EL (cell line): ENCODE results near the gene SHD.
"Not testable (repeated sequence)": the region's sequence is repeated elsewhere in the genome, so short reads cannot be mapped to it uniquely, and the experiment has no call there.

Source experiments
- DNase-seq: peaks from one replicate; pipeline ENCODE4 v3.0.0-alpha.2; 2016

The SHD gene

DNA sequence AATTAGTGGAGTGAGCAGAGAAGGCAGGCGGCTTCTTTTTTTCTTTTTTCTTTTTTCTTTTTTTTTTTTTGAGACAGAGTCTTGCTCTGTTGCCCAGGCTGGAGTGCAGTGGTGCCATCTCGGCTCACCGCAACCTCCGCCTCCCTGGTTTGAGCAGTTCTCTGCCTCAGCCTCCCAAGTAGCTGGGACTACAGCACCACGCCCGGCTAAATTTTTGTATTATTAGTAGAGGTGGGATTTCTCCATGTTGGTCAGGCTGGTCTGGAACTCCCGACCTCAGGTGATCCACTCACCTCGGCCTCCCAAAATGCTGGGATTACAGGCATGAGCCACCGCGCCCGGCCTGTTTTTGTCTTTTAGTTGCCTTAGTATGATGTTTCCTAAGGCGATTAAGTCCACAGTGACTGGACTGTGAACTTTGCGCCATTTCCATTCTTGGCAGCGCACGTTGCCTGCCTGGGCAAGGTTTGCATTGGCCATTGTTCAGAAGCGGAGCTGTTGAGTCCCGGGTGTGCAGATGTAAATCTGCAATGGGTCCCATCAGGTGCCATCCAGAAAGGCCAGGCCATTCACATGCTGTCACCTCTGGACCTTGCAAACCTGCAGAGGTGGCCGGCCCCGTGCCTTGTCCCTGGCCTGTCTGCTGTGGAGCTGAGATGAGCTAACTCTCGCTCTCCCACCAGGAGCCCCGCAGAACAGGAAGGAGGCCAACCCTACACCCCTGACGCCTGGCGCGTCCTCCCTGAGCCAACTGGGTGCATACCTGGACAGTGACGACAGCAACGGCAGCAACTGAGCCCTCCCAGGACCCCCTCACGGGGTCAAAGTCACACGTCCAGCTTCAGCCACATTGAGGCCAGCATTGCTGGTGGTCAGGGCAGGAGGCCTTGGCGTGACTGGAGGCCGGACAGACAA lies 10.9 kb upstream of the SHD start:
- no peak for DNase-seq

DNA sequence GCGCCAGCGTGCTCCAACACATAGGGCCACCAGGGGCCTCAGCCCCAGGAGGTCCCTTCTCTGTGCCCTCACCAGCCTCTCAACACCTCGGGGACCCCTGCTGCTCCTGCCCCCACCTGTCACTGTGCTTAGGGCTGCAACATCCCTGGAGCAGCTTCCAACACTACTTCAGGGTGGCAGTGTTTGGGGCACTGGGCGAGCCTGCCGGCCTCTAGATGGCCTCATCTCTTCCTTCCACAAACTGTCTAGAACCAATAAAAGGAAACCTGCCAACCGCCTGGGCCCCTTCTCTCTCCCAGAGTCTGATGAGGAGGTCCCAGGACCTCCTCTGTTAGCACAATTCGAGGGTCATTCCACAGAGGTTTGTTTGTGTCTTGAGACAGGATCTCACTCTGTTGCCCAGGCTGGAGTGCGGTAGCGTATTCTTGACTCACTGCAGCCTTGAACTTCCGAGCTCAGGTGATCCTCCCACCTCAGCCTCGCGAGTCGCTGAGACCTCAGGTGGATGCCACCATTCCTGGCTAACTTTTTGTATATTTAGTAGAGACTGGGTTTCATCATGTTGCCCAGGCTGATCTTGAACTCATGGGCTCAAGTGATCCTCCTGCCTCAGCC lies 10.1 kb upstream of the SHD start:
- DNase-seq = no peak

- no peak for DNase-seq
Observed at GRCh38 chr19:4272894-4273293, 6.2 kb upstream of the SHD start.

GRCh38 chr19:4274321-4274686 lies 4.8 kb upstream of the SHD start:
- not testable (repeated sequence) for DNase-seq

- DNase-seq = no peak
Observed at GRCh38 chr19:4277191-4277696, 1.8 kb upstream of the SHD start.

DNA sequence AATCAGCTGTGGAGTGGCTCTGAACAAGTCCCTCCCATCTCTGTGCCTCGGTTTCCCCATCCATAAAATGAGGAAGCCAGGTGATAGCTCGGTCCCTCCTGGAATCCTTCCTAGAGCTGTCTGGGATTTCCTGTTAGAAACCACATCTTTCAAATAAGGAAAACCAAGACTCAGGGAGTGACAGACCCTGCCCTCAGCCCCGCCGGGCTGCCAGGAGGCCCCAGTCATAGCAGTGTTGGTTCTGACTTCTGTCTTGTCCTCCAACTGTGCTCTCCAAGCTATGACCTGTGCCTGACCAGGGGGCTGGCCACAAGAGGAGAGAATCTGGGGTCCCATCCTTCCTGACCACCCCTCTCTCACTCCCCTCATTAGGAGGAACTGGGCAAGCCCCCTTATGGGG lies 1.1 kb upstream of the SHD start:
- no peak for DNase-seq

DNA sequence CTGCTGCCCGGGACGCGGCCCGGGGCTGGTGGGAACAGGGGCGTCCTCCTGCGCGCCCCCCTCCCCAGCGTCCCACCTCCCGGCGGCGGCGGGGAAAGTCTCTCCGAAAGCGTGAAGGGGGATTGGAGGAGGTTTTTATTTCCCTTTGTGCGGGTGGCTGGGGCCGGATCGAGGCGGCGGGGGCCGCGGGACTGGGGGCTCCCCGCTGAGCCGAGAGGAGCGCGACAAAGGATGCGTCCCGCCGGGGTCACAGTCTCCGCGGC lies 132 bp downstream of the SHD start:
- DNase-seq = no peak

DNA sequence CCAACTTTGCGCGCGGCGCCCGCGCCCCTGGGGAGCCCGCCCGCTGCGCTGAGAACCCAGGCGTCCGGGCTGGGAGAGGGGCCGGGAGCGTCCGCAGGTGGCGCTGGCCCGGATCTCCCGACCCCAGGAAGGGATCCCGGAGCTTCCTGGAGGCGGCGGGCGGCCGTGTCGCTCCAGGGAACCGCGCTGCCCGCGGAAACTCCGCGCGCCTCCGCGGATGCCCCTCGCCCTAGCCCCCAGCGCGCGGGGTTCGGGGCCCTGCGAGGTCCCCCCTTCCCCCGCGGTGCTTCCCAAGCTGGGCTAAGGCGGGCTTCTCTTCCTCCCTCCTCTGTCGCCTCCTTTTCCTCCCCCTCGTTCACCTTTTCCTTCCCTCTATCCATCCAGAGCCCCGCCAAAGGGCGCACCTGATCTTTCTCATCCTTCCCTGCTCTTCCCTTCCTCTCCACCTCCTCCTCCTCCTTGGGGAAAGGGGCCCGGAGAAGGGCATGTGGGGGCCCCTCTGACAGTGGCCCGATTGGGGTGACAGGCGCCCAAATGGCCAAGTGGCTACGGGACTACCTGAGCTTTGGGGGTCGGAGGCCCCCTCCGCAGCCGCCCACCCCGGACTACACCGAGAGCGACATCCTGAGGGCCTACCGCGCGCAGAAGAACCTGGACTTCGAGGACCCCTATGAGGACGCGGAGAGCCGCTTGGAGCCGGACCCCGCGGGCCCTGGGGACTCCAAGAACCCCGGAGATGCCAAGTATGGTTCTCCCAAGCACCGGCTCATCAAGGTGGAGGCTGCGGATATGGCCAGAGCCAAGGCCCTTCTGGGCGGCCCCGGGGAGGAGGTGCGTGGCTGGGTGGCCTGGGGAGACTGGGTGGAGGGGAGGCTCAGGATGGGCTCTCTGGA lies 710 bp downstream of the SHD start:
- no peak for DNase-seq

DNA sequence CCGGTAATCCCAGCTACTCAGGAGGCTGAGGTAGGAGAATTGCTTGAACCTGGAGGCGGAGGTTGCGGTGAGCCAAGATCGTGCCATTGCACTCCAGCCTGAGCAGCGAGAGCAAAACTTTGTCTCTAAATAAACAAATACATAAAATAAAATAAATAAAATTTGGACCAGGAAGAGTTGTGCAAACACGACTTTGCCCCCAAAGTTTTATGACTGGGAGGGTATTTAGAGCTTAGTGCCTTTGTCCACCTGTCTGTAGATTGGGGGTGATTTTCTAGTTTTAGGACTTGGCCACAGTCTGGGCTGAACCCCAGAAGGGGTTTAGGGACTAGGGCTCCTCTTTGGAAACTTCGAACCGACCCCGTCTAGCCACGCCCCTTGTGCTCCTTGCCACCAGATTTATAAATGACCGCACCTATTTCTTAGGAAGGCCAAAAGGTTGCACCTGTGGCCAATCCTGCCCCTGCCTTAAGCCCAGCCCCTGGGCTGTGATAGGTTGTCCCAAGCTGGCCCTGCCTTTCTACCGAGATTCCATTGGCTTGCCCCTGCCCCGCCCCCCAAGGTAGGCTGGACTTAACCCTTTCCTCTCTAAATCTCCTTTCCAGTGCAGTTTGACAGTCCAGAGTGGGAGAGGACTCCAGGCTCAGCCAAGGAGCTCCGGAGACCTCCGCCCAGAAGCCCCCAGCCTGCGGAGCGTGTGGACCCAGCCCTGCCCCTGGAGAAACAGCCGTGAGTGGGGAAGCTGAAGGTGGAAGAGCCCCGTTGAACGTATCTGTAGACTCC lies 5.3 kb downstream of the SHD start:
- no peak for DNase-seq

DNA sequence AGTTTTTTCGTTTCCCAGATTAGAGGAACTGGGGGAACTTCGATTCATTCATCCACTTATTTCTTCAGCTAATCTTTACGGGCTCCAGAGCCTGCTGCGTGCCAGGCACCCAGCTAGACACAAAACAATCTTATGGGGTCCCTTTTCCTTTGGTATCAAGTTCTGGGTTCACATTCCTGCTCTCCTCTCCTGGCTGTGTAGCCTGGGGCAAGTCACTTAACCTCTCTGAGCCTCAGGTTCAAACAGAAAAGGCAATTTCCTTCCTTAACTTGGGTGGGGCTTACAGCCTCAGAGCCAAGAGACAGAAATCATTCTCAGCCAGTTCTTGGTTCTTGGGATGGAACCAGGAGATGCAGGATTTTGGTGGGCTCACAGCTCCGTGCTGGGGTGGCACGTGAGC lies 5.9 kb downstream of the SHD start:
- DNase-seq = no peak

- not testable (repeated sequence) for DNase-seq
Observed at GRCh38 chr19:4286141-4286540, 7.1 kb downstream of the SHD start.

GRCh38 chr19:4288091-4288777 lies 9.2 kb downstream of the SHD start:
- no peak for DNase-seq

DNA sequence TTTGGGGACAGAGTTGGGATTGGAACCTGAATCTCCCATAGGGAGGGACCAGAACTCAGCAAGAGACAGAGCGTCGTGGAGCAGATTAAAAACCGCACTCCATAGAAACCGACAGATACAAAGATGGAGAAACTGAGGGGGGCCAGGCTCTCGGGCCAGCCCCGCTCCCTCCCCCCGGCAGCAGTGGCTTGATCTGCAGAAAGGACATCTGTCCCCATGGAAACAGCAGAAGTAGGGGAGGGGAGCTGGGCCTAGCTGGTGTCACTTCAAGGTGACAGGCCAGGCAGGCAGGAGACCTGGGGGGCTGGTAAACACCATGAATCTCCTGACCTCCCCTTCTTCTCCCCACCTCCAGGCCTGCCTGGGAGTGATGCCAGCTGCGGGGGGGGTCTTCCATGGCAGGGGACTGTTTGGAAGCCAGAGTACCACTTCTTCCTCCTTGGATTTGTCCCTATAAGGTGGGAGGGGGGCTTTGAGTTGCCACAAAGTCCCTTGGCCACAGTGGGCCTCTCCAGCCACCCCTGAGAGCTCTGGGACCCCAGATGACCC lies 12.2 kb downstream of the SHD start:
- DNase-seq = no peak

DNA sequence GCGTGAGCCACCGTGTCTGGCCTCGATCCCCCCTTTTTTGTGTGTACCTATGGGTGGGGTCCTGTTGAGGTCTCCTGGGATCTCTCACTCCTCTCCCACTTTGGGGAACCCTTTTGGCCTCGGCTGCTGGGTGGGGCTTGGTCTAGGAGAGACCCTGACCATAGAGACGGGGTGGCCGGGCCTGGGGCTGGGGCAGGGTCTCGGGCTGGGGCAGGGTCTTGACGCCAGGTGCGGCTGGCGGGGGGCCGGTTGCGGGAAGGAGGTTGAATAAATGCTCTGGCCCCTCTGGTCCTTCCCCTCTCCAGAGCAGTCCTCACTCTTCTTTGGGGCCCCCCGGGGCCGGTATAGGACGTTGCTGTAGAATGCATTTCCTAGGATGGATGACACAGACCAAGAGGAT lies 13.4 kb downstream of the SHD start:
- DNase-seq = no peak

DNA sequence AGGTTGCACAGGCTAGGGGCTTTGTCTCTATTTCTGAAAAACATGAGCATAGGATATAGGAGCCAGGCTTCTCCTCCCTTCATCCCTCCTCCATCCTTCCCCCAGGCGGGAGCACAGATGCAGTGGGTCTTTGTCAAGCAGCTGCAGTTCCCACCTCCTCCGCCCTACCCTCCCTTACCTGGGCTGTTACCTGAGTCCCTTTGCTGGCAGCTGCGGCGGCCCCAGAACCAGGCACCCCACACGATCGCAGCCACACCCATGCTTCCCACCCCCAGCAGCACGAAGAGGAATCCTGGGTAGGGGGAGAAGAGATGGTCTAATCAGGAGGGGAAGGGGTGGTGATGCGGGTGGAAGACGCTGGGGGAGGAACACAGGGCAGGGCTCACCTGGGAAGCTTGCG lies 15.3 kb downstream of the SHD start:
- DNase-seq = no peak

DNA sequence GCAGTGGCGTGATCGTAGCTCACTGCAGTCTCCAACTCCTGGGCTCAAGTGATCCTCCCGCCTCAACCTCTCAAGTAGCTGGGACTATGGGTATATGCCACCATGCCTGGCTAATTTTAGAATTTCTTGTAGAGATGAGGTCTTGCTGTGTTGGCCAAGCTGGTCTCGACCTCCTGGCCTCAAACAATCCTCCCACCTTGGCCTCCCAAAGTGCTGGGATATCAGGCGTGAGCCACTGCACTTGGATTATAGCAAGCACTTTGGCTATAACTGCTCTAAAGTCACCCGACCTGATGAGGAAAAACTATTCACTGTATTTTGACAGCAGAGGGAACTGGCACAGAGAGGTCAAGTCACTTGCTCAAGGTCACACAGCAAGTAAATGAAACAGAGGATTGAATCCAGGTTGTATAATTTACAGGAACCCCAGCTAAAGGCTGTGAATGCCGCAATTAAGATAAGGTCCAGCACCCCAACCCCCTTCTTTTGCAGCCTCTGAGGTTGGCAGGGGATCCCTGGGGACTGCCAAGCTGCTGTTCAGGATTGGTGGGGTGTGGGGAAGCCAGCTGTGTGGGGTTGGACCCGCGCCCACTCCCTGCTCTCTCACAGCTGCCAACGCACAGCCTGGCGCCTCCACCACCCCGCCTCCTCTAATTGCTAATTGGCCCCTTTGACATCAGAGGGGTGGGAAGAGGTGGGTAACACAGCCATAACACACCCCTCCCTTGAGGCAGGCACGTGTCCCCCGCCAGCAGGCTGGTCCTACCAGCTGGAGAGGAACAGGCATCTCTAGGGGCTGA lies 17.1 kb downstream of the SHD start:
- DNase-seq = no peak

DNA sequence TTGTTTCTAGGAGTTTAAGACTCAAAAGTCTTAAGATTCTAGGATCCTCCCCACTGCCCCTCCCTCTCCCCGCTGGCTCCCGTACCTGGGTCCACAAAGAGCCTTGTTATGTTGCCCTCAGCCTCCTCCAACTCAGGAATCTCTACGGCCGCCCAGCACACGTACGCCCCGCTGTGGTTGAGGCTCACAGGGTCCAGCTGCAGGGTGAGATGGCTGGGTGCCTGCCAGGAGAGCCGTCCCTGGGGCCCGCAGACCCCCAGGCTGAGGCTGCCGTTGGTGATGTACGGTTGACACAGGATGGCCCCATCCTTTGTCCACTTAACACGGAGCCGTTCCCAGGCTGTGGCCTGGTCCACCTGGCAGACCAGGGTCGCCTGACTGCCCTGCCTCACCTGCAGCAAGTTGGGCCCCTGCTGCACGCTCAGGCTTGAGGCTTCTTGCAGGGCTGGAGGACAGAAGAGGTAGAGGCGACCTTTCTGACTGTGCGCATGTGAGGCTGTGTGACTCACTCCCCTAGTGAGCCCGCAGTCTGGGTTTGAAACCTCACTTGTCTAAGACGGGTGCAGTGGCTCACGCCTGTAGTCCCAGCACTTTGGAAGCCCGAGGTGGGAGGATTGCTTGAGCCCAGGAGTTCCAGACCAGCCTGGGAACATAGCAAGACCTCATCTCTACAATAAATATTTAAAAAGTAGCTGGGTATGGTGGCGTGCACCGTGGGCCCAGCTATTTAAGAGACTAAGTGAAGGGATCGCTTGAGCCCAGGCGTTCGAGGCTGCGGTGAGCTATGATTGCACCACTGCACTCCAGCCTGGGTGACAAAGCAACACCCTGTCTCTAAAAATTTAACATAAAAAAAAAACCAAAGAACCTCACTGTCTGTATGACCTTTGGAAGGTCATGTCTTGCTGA lies 19.1 kb downstream of the SHD start:
- DNase-seq = no peak

DNA sequence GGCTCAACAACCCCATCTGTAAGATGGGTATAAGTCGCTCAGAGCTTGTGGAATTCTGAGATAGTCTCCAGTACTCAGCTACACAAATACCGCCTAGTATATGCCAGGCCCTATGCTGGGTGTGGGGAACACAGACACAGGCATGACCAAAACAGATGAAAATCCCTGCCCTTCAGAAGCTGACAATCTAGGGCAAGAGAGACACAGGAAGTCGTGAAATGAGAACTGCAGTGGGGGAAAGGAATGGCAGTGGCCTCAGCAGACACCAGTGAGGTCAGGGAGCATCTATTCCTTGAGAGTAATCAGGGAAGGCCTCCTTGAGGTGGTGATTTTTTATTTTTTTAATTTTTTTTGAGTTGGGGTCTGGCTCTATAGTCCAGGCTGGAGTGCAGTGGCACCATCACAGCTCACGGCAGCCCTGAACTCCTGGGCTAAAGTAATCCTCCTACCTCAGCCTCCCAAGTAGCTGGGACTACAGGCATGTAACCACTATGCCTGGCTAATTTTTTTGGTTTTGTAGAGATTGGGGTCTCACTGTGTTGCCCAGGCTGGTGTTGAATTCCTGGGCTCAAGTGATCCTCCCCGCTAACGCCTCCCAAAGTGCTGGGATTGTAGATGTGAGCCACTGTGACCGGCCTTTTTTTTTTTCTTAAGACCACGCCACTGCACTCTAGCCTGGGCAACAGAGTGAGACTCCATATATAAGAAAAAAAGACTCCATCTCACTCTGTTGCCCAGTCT lies 19.9 kb downstream of the SHD start:
- no peak for DNase-seq

DNA sequence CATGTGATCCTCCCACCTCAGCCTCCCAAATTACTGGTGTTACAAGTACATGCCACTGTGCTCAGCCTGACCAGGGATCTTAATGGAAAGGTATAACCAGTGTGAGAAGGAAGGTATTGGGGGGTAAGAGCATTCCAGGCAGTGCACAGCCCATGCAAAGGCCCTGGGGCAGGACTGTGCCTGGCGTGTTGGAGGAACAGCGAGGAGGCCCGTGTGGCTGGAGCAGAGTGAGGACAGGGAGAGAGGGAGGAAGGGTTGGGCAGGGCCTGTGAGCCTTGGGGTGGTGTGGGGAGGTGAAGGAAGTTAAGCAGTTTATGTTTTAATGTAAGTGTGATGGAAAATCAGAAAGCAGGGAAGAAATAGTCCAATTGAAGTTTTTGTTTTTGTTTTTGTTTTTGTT lies 21.5 kb downstream of the SHD start:
- DNase-seq = no peak
